HG03520 (cell line): ENCODE measurements around the gene CUBN.

Experiments
- ATAC-seq: cut with Tn5 transposase; IDR thresholded peaks from one replicate; pipeline ENCODE4 v1.9.1; 2021; ENCODE audit warnings: mild to moderate bottlenecking, moderate library complexity; ENCODE audit not compliant: unreplicated experiment

Gene CUBN

GRCh38 chr10:17049195-17049594 lies 80.4 kb downstream of the CUBN start:
- ATAC-seq: no peak

GRCh38 chr10:17047908-17048307 lies 81.7 kb downstream of the CUBN start:
- no peak for ATAC-seq

GRCh38 chr10:17046989-17047388 lies 82.6 kb downstream of the CUBN start:
- ATAC-seq: no peak

- ATAC-seq: no peak
Measured at GRCh38 chr10:17043586-17043985, 86.0 kb downstream of the CUBN start.

- no peak for ATAC-seq
Measured at GRCh38 chr10:17041626-17042520, 87.7 kb downstream of the CUBN start.

- no peak for ATAC-seq
Measured at GRCh38 chr10:17038627-17039026, 91.0 kb downstream of the CUBN start.

GRCh38 chr10:17037910-17038309 lies 91.7 kb downstream of the CUBN start:
- ATAC-seq: no peak

- ATAC-seq: no peak
Measured at GRCh38 chr10:17035446-17035845, 94.2 kb downstream of the CUBN start.

- ATAC-seq: no peak
Measured at GRCh38 chr10:17033529-17034260, 95.9 kb downstream of the CUBN start.

GRCh38 chr10:17031637-17032635 lies 97.7 kb downstream of the CUBN start:
- ATAC-seq: no peak

- no peak for ATAC-seq
Measured at GRCh38 chr10:17029581-17030271, 99.9 kb downstream of the CUBN start.

- no peak for ATAC-seq
Measured at GRCh38 chr10:17029239-17029580, 100.4 kb downstream of the CUBN start.

GRCh38 chr10:17028798-17029197 lies 100.8 kb downstream of the CUBN start:
- ATAC-seq: no peak

- peak; percentile 47 for ATAC-seq
Measured at GRCh38 chr10:17026686-17027485, 102.7 kb downstream of the CUBN start.

- no peak for ATAC-seq
Measured at GRCh38 chr10:17025444-17026295, 103.9 kb downstream of the CUBN start.

- ATAC-seq: no peak
Measured at GRCh38 chr10:17024461-17024860, 105.2 kb downstream of the CUBN start.

- ATAC-seq: peak; percentile 92
Measured at GRCh38 chr10:17023386-17024298, 106.0 kb downstream of the CUBN start.

GRCh38 chr10:17022896-17023295 lies 106.7 kb downstream of the CUBN start:
- no peak for ATAC-seq
